Lower lobe of right lung (tissue), 2 donors: ENCODE data around the gene TMEM17. TPM values are rescaled to one million over a fixed set of nuclear protein-coding genes. Genes with fewer than 3 reads are reported as not detected.

Experiments
- ATAC-seq, 2 donors: fragments of 200-7000 bp; cut with Tn5 transposase; one replicate each; pipeline ENCODE4 v1.9.1; 2020 to 2022; ENCODE audit warnings: mild to moderate bottlenecking in 2 of 2, moderate library complexity in 2 of 2
- DNase-seq: peaks from one replicate; pipeline ENCODE4 v3.0.0-alpha.2; 2020
- H3K27ac ChIP-seq: fragments of 200-600 bp; one replicate; pipeline ENCODE4 v1.8.0; 2022
- H3K27me3 ChIP-seq: fragments of 200-600 bp; one replicate; pipeline ENCODE4 v1.8.0; 2022; ENCODE audit warnings: low read depth
- H3K36me3 ChIP-seq: fragments of 200-600 bp; one replicate; pipeline ENCODE4 v1.8.0; 2022; ENCODE audit warnings: mild to moderate bottlenecking
- H3K4me1 ChIP-seq: fragments of 200-600 bp; one replicate; pipeline ENCODE4 v1.8.0; 2022
- H3K4me3 ChIP-seq: fragments of 200-600 bp; one replicate; pipeline ENCODE4 v1.8.0; 2022; ENCODE audit warnings: mild to moderate bottlenecking
- H3K9me3 ChIP-seq: fragments of 200-600 bp; one replicate; pipeline ENCODE4 v1.8.0; 2022
- intact Hi-C: fragments of 100-400 bp; cut with DNase I; formaldehyde crosslinking; loops from one replicate; pipeline ENCODE4 v1.11.0; 2022
- total RNA-seq: library from RNA; stranded (reverse); fragmentation: NEBNext Ultra II Directional; extraction: Animal tissue kit (Norgen Biotek cat#: 25700); gene quantifications from one replicate; pipeline ENCODE4 v1.2.1, GENCODE V29; 2021
- TF ChIP-seq, protein P1 (sequence below): fragments of 200-600 bp; IDR thresholded peaks from one replicate; pipeline ENCODE4 v1.8.0; 2022; ENCODE audit warnings: antibody characterized with exemption, mild to moderate bottlenecking
- donor health status: DM: no; HTN: yes; CAD: no; lungs with severe emphysema.

Gene TMEM17
- total RNA-seq, 1 donor from 2014 or later = 1.8 TPM

DNA sequence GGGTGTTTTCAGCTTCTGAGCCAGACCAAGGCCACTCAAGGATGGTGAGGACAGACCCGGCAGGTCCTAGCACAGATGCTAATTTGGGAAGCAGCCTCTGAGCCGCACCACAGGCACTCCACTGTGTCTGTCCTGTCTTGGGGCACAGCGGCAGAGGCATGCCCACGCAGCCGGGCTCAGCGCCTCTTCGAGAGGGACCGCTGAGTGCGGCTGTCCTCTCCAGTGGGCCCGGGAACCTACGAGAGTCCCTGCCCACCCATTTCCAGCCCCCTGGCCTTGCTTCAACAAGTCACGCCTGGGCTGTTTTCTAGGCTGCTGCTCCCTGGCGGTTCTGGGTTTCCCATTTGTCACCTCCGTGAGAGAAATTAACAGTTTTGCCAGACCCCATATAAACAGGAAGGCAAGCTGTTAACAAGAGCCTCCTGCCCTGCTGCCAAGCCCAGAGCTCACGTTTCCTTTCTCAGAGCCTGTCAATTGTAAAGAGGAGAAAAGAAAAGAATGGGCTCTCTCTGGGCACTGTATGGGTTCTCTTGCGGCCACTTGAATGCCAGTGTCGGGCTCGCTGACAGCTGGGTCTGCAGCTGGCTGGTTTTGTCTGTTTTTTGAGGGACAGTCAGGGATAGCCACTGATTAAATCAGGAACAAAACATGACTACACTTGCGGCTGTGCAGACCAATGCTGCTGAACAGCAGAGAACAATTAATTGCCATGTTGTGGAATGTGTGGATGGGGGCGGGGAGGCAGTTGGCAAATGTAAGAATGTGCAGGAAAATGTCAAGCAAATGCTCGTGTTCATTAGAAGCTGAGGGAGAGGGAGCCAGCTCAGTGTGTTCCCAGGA lies 30.6 kb downstream of the TMEM17 start:
- Histone ChIP-seq H3K4me3 (peak overlapping the region; percentile 33), H3K27me3 (no peaks in the 10 kb centered on the region), H3K9me3 (no peaks in the 10 kb centered on the region), H3K27ac (peak overlapping the region; percentile 34), H3K36me3 (no peaks in the 10 kb centered on the region), H3K4me1 (peaks cover 49% of the 10 kb centered on the region)
- intact Hi-C loops = no loop called here
- ATAC-seq = peak; percentile 25 to 33
- DNase-seq = peak; percentile 52
- TF ChIP-seq, protein P1, sequence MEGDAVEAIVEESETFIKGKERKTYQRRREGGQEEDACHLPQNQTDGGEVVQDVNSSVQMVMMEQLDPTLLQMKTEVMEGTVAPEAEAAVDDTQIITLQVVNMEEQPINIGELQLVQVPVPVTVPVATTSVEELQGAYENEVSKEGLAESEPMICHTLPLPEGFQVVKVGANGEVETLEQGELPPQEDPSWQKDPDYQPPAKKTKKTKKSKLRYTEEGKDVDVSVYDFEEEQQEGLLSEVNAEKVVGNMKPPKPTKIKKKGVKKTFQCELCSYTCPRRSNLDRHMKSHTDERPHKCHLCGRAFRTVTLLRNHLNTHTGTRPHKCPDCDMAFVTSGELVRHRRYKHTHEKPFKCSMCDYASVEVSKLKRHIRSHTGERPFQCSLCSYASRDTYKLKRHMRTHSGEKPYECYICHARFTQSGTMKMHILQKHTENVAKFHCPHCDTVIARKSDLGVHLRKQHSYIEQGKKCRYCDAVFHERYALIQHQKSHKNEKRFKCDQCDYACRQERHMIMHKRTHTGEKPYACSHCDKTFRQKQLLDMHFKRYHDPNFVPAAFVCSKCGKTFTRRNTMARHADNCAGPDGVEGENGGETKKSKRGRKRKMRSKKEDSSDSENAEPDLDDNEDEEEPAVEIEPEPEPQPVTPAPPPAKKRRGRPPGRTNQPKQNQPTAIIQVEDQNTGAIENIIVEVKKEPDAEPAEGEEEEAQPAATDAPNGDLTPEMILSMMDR = no peak

GRCh38 chr2:62474176-62474575 lies 31.8 kb downstream of the TMEM17 start:
- H3K27me3 ChIP-seq = no peaks in the 10 kb centered on the region
- H3K27ac ChIP-seq = no peak overlapping the region
- H3K4me1 ChIP-seq = peaks cover 49% of the 10 kb centered on the region
- intact Hi-C loops = no loop called here
- H3K4me3 ChIP-seq = no peak overlapping the region
- ATAC-seq (no peak), DNase-seq (no peak)
- TF ChIP-seq, protein P1 = no peak
- no peaks in the 10 kb centered on the region for H3K9me3 ChIP-seq
- no peaks in the 10 kb centered on the region for H3K36me3 ChIP-seq

DNA sequence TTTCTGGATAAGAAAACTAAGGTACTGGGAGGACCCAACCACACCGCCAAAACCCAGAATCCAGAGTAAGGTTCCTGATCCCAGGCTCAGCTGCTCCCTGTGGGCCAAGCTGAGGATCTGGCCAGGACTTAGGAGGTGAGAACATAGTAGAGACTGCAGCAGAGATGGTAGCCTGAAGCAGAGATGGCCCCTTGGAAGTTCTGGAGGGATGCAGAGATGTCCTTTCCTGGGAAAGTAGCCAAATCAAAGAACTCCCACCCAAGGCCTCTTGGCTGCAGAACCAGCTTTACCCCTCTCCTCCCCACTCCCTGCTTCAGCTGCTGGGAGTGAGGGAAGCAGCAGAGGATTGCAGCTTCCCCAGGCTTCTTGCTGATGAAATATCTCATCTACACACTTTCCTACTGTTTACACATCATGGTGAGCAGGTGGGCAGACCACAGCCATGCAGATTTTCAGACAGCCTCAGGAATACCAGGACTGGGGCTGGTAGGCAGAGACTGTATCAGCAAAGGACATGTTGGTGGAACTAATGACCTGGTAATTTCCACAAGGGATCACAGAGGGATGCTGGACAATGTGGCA lies 32.7 kb downstream of the TMEM17 start:
- intact Hi-C loops = no loop called here
- Histone ChIP-seq H3K27me3 (no peaks in the 10 kb centered on the region), H3K4me3 (no peak overlapping the region), H3K27ac (no peak overlapping the region), H3K9me3 (no peaks in the 10 kb centered on the region), H3K4me1 (peaks cover 44% of the 10 kb centered on the region), H3K36me3 (no peaks in the 10 kb centered on the region)
- TF ChIP-seq, protein P1 = no peak
- no peak for DNase-seq
- no peak for ATAC-seq

- Histone ChIP-seq H3K27ac (no peak overlapping the region), H3K27me3 (no peaks in the 10 kb centered on the region), H3K4me1 (peaks cover 41% of the 10 kb centered on the region), H3K36me3 (no peaks in the 10 kb centered on the region), H3K9me3 (no peaks in the 10 kb centered on the region), H3K4me3 (no peak overlapping the region)
- no peak for ATAC-seq
- TF ChIP-seq, protein P1 = no peak
- DNase-seq = no peak
- intact Hi-C loops = no loop called here
These were observed 33.7 kb downstream of the TMEM17 start for GRCh38 chr2:62472312-62472711.

GRCh38 chr2:62471816-62472215 lies 34.2 kb downstream of the TMEM17 start:
- ATAC-seq = no peak
- TF ChIP-seq, protein P1 = no peak
- H3K36me3 ChIP-seq = no peaks in the 10 kb centered on the region
- DNase-seq = no peak
- H3K27ac ChIP-seq = no peak overlapping the region
- no peak overlapping the region for H3K4me3 ChIP-seq
- no peaks in the 10 kb centered on the region for H3K9me3 ChIP-seq
- H3K27me3 ChIP-seq = no peaks in the 10 kb centered on the region
- H3K4me1 ChIP-seq = peaks cover 41% of the 10 kb centered on the region
- intact Hi-C loops = no loop called here
